Choroid plexus epithelial cell (primary cell): ENCODE results near the gene STK36.

Experiments
- DNase-seq: peaks from one replicate; pipeline ENCODE4 v3.0.0-alpha.2; 2010; ENCODE audit warnings: low read depth
- H3K4me3 ChIP-seq: 2 replicates; pipeline ENCODE4 v1.5.1; 2011; ENCODE audit warnings: low read depth, mild to moderate bottlenecking, control low read depth, low read length, moderate library complexity
- TF ChIP-seq, protein P1 (sequence below): conservative IDR thresholded peaks from 2 replicates; pipeline ENCODE4 v1.5.1; 2011; ENCODE audit warnings: low read depth, mild to moderate bottlenecking, control low read depth, inconsistent platforms, low read length, moderate library complexity

STK36 gene

DNA sequence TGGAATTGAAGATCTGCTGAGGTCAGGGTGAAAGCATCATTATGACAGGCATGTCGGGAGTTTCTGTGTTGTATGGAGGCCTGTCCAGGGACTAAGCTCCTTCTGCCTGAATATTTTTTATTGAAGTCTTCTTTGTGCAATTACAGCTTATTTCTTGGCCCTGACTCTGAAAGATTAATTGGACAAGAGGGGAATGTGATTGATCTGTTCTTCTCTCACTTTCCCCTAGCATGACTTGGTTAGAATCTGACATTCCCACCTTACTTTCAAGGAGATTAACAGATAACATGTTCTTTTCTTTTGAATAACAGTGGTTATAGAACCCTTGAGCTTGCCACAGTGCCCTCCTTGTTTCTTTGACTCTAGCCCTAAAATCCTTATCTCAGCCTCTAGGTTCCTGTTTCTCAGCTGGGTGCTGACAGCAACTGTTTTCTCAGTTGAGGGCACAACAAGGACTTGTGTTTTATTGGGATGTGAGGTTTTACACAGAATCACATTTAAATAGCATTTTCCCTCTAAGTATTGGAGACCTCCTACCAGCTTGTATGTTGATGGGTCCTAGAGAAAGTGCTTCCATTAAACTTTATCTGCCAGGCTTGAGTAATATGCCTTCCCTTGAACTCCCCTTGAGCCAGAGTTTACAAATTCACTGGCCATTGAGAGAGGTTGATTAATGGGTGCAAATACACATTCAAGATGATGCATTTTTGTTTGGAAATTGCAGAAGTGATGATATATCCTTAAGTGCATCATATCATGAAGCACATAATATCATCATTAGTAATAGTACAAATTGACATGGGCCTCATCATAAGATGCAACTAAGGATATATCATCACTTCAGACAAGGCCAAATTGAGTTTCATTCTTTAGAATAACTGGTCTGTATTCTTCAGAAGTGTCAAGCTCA, 51.2 kb downstream of the STK36 start:
- TF ChIP-seq, protein P1, sequence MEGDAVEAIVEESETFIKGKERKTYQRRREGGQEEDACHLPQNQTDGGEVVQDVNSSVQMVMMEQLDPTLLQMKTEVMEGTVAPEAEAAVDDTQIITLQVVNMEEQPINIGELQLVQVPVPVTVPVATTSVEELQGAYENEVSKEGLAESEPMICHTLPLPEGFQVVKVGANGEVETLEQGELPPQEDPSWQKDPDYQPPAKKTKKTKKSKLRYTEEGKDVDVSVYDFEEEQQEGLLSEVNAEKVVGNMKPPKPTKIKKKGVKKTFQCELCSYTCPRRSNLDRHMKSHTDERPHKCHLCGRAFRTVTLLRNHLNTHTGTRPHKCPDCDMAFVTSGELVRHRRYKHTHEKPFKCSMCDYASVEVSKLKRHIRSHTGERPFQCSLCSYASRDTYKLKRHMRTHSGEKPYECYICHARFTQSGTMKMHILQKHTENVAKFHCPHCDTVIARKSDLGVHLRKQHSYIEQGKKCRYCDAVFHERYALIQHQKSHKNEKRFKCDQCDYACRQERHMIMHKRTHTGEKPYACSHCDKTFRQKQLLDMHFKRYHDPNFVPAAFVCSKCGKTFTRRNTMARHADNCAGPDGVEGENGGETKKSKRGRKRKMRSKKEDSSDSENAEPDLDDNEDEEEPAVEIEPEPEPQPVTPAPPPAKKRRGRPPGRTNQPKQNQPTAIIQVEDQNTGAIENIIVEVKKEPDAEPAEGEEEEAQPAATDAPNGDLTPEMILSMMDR = no peak
- no peak for DNase-seq
- no peak overlapping the region for H3K4me3 ChIP-seq

DNA sequence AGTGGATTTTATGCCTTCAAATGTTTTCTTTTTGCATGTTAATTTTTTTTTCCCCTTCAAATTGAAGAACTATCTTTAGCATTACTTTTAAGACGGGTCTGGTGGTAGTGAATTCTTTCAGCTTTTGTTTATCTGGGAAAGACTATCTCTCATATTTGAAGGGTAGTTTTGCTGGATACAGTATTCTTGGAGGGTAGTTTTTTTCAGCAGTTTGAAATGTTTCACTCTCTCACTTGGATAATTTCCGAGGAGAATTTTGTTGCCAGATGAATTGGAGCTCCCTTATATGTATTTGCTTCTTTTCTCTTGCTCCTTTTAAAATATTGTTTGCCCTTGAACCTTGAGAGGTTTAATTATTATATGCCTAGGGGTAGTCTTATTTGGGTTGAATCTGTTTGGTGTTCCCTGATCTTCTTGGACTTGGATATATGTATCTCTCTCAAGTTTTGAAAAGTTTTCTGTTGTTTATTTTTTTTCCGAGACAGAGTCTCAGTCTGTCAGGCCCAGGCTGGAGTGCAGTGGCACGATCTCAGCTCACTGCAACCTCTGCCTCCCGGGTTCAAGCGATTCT, 54.2 kb downstream of the STK36 start:
- no peak for DNase-seq
- H3K4me3 ChIP-seq = no peak overlapping the region

DNA sequence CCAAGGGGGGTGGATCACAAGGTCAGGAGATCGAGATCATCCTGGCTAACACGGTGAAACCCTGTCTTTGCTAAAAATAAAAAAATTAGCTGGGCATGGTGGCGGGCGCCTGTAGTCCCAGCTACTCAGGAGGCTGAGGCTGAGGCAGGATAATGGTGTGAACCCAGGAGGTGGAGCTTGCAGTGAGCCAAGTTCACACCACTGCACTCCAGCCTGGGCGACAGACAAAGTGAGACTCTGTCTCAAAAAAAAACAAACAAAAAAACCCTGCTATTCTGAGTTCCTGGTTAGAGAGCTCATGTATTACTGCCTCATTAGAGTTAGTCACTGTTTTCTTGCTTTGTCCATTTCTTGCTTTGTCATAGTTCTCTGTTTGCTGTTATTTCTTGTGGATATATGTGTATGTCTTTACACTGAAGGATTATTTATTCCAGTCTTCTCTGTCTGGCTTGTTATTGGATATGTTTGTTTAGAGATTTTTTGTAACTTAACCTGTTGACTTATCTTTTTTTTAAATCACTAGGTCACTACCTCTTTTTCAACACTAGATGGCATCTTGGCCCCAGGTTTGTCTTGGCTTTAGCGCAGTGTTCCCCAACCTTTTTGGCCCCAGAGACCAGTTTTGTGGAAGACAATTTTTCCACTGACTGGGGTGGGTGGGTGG, 55.7 kb downstream of the STK36 start:
- peak; percentile 62 for DNase-seq
- no peak overlapping the region for H3K4me3 ChIP-seq
- TF ChIP-seq, protein P1 = peak; percentile 64

More for the DNA sequence above, 54.2 kb downstream of the STK36 start:
- TF ChIP-seq, protein P1 = no peak

DNA sequence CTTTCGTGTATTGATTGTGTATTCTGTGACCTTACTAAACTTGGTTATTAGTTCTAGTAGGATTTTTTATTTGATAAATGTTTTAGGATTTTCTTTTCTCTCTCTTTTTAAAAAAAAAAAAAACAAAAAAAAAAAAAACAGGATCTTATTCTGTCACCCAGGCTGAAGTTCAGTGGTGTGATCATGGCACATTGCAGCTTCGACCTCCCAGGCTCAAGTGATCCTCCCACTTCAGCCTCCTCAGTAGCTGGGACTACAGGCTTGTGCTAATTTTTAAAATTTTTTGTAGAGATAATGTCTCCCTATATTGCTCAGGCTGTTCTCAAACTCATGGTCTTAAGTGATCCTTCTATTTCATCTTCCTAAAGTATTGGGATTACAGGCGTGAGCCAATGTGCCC, 57.8 kb downstream of the STK36 start:
- H3K4me3 ChIP-seq = no peak overlapping the region
- TF ChIP-seq, protein P1 = no peak
- no peak for DNase-seq

DNA sequence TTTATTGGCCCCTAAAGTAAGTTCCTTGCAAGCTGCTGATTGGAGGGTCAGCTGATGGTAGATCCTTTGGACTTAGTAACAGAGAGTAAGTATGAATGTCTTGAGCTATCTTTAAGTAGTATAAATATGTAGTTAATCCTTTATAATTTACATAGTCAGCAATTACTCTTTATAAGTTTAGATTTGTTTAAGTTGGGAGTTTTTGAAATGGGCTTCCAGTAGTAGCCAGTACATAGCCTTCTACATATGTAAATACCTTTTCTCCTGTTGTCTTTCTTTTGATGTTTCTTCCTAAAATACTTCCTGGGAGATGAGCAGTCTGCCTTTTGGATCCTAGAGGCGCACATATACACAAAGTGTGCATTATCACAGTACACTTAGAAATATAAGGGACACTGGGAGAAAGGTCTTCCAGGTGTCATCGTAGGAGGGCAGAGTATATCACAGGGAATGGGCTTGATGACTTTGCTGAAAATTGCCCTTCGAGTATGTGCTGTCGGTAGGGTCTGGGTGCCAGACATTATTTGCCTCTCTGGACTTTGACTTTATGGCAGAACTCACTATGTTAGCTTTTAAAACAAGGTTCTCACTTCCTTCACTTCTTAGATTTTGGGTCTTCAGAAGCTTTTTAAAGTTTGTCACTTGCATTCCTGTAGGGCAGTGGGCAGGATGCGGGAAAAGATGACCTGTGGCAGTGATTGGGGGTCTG, 60.3 kb downstream of the STK36 start:
- no peak overlapping the region for H3K4me3 ChIP-seq
- TF ChIP-seq, protein P1 = no peak

DNA sequence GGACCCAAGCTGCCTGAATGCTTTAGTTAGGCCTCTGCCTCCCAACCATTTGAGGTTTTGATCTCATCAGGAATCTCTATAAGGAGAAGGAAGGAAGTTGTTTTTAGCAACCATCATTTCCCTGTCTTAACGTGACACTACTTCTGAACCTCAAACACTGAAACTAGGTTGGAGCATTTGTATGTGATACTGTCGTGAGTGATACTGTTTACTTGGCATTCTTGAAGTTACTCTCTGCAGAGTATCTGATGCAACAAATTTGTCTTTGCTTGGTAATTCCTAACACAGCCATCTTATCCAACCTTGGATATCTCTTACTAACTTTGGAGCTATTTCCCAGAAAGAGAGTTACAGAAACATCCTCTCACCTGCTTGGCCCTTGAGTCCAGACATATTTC, 60.9 kb downstream of the STK36 start:
- peak; percentile 53 for DNase-seq
- TF ChIP-seq, protein P1 = no peak

More for the DNA sequence above, 60.3 kb downstream of the STK36 start:
- DNase-seq = no peak

More for the DNA sequence above, 60.9 kb downstream of the STK36 start:
- no peak overlapping the region for H3K4me3 ChIP-seq
